Smooth muscle cell (in vitro differentiated cells): Measurements from ENCODE around the gene TMEM250. TPM values are rescaled to one million over a fixed set of nuclear protein-coding genes. Genes with fewer than 3 reads are reported as not detected.

Source experiments
- DNase-seq: peaks from one replicate; lab custom pipeline; 2025; ENCODE audit not compliant: unreplicated experiment; lab: John Stamatoyannopoulos, UW
- H2AFZ ChIP-seq: fragments of 200-600 bp; sonication (generic); 2 replicates; pipeline ENCODE4 v1.6.0; 2016; ENCODE audit warnings: antibody characterized with exemption, low read depth, mild to moderate bottlenecking
- H3F3A ChIP-seq: fragments of 200-600 bp; sonication (generic); 2 replicates; pipeline ENCODE4 v1.6.0; 2017; ENCODE audit warnings: antibody characterized with exemption, low read depth
- H3K27ac ChIP-seq: fragments of 200-600 bp; sonication (generic); 2 replicates; pipeline ENCODE4 v1.5.1; 2016; ENCODE audit warnings: low read depth, mild to moderate bottlenecking
- H3K27me3 ChIP-seq: fragments of 200-600 bp; sonication (generic); 2 replicates; pipeline ENCODE4 v1.6.1; 2016; ENCODE audit warnings: low read depth, mild to moderate bottlenecking
- H3K36me3 ChIP-seq: fragments of 200-600 bp; sonication (generic); 2 replicates; pipeline ENCODE4 v1.5.1; 2016; ENCODE audit warnings: low read depth
- H3K4me1 ChIP-seq: fragments of 200-600 bp; sonication (generic); 2 replicates; pipeline ENCODE4 v1.5.1; 2016; ENCODE audit warnings: low read depth
- H3K4me2 ChIP-seq: fragments of 200-600 bp; sonication (generic); 2 replicates; pipeline ENCODE4 v1.6.0; 2016; ENCODE audit warnings: mild to moderate bottlenecking
- H3K4me3 ChIP-seq: fragments of 200-600 bp; sonication (generic); 2 replicates; pipeline ENCODE4 v1.5.1; 2016; ENCODE audit warnings: mild to moderate bottlenecking
- H3K79me2 ChIP-seq: fragments of 200-600 bp; sonication (generic); 2 replicates; pipeline ENCODE4 v1.6.0; 2016; ENCODE audit warnings: low read depth, mild to moderate bottlenecking
- H3K9ac ChIP-seq: fragments of 200-600 bp; sonication (generic); 2 replicates; pipeline ENCODE4 v1.6.0; 2016; ENCODE audit warnings: low read depth
- H3K9me3 ChIP-seq: fragments of 200-600 bp; sonication (generic); replicated peaks from 2 replicates; pipeline ENCODE4 v1.5.1; 2016; ENCODE audit warnings: low read depth
- H4K20me1 ChIP-seq: fragments of 200-600 bp; sonication (generic); 2 replicates; pipeline ENCODE4 v1.6.0; 2016; ENCODE audit warnings: low read depth
- CTCF ChIP-seq: fragments of 200-600 bp; sonication (generic); IDR thresholded peaks from 2 replicates; pipeline ENCODE4 v1.5.1; 2017; ENCODE audit warnings: borderline replicate concordance, mild to moderate bottlenecking, antibody characterized with exemption; ENCODE audit not compliant: insufficient read depth, poor library complexity, severe bottlenecking
- WGBS: methylation state at CpG from one replicate; pipeline ENCODE4 v1.1.7; 2016; ENCODE audit warnings: low lambda C conversion rate; 5-methylcytosine and 5-hydroxymethylcytosine counted together
- polyA plus RNA-seq: library from polyadenylated mRNA; unstranded; fragments of >200 nt; fragmentation: Nextera tagmentation; extraction: Ambion mirVana; gene quantifications from 2 replicates; pipeline ENCODE4 v1.2.1, GENCODE V29; 2016
- total RNA-seq: library from RNA; depleted of rRNA; stranded (reverse); fragments of >200 nt; gene quantifications from 2 replicates; pipeline ENCODE4 v1.2.3, GENCODE V29; 2014

The TMEM250 gene
- total and polyA plus RNA-seq, 2 experiments from 2014 or later = 26.7 to 38.2 TPM

GRCh38 chr9:136084063-136084944 lies 34.4 kb downstream of the TMEM250 start:
- Histone ChIP-seq H3K27me3 (no peaks in the 10 kb centered on the region), H3K27ac (no peak overlapping the region), H2AFZ (no peak overlapping the region), H3K79me2 (peaks cover 98% of the 10 kb centered on the region), H3K4me2 (no peak overlapping the region), H3K9ac (no peak overlapping the region), H3K36me3 (no peaks in the 10 kb centered on the region), H3K4me1 (no peaks in the 10 kb centered on the region), H3K4me3 (no peak overlapping the region), H4K20me1 (peaks cover 100% of the 10 kb centered on the region), H3K9me3 (no peaks in the 10 kb centered on the region), H3F3A (no peaks in the 10 kb centered on the region)
- TF ChIP-seq CTCF = no peak
- DNase-seq = no peak
- 97% methylated on average over 32 of the region's 33 CpGs for WGBS

GRCh38 chr9:136083558-136084062 lies 35.1 kb downstream of the TMEM250 start:
- Histone ChIP-seq H3K4me2 (no peak overlapping the region), H3K27me3 (no peaks in the 10 kb centered on the region), H3K4me1 (no peaks in the 10 kb centered on the region), H3F3A (no peaks in the 10 kb centered on the region), H4K20me1 (peaks cover 100% of the 10 kb centered on the region), H3K9me3 (no peaks in the 10 kb centered on the region), H2AFZ (no peak overlapping the region), H3K27ac (no peak overlapping the region), H3K9ac (no peak overlapping the region), H3K36me3 (no peaks in the 10 kb centered on the region), H3K4me3 (no peak overlapping the region), H3K79me2 (peaks cover 98% of the 10 kb centered on the region)
- no peak for TF ChIP-seq CTCF
- WGBS = 91% methylated on average over 24 of the region's 24 CpGs
- DNase-seq = no peak

- peaks cover 98% of the 10 kb centered on the region for H3K79me2 ChIP-seq
- TF ChIP-seq CTCF = no peak
Measured at GRCh38 chr9:136082496-136083361, 35.9 kb downstream of the TMEM250 start.

More at GRCh38 chr9:136082496-136083361, 35.9 kb downstream of the TMEM250 start:
- H3K36me3 ChIP-seq = no peaks in the 10 kb centered on the region
- H3K4me3 ChIP-seq = no peak overlapping the region
- no peak overlapping the region for H3K4me2 ChIP-seq
- DNase-seq = no peak
- no peaks in the 10 kb centered on the region for H3K27me3 ChIP-seq
- no peaks in the 10 kb centered on the region for H3F3A ChIP-seq
- H3K27ac ChIP-seq = no peak overlapping the region
- WGBS = 93% methylated on average over 33 of the region's 34 CpGs
- H3K4me1 ChIP-seq = no peaks in the 10 kb centered on the region
- H3K9me3 ChIP-seq = no peaks in the 10 kb centered on the region
- no peak overlapping the region for H2AFZ ChIP-seq
- H3K9ac ChIP-seq = no peak overlapping the region
- peaks cover 100% of the 10 kb centered on the region for H4K20me1 ChIP-seq
